ENCODE results near the gene CDKN2A. TPM values are rescaled to one million over a fixed set of nuclear protein-coding genes. Genes with fewer than 3 reads are reported as not detected.

Gene CDKN2A
- total RNA-seq, 1 experiment from 2014 or later: 0.57 TPM

DNA sequence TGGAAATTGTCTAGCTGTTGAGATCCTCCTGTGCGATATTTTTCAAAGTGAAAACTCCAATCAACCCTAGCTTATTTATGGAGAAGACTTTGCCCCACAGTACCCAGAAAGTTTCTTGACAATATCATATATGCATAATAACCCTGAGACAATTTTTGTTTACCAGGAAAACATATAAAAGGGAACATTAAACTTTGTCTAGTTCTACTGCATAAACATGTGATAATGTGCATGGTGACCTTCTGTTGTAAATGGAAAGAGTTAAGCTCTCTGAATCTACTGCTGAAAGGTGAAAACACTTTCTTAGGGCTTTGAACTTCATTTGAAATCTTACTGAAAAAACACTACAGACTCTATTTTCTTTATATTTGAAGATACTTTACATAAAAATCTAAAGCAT, 47.2 kb upstream of the CDKN2A start:
- H3K4me3 Mint-ChIP-seq: no peak overlapping the region
- no peak for DNase-seq (ENCODE audit: low spot score)
- TF ChIP-seq ZMAT4 (CRISPR knock-in tag; IDR thresholded peaks at IDR 0.05) (no peak), HMGA2 (CRISPR knock-in tag; IDR thresholded peaks at IDR 0.05) (no peak), GRHL2 (CRISPR knock-in tag; IDR thresholded peaks at IDR 0.05; ENCODE audit: insufficient replicate concordance, severe bottlenecking) (no peak), ZBTB43 (CRISPR knock-in tag; IDR thresholded peaks at IDR 0.05) (no peak), ZBTB21 (CRISPR knock-in tag; IDR thresholded peaks at IDR 0.05; ENCODE audit: borderline replicate concordance) (no peak), ZSCAN18 (CRISPR knock-in tag; IDR thresholded peaks at IDR 0.05) (no peak), JUN (CRISPR knock-in tag; IDR thresholded peaks at IDR 0.05) (no peak), TCF7 (CRISPR knock-in tag; IDR thresholded peaks at IDR 0.05; ENCODE audit: low read depth) (no peak)
- TF ChIP-seq, protein P1, sequence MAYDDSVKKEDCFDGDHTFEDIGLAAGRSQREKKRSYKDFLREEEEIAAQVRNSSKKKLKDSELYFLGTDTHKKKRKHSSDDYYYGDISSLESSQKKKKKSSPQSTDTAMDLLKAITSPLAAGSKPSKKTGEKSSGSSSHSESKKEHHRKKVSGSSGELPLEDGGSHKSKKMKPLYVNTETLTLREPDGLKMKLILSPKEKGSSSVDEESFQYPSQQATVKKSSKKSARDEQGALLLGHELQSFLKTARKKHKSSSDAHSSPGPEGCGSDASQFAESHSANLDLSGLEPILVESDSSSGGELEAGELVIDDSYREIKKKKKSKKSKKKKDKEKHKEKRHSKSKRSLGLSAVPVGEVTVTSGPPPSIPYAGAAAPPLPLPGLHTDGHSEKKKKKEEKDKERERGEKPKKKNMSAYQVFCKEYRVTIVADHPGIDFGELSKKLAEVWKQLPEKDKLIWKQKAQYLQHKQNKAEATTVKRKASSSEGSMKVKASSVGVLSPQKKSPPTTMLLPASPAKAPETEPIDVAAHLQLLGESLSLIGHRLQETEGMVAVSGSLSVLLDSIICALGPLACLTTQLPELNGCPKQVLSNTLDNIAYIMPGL (CRISPR knock-in tag; IDR thresholded peaks at IDR 0.05): no peak
- TF ChIP-seq, protein P2, sequence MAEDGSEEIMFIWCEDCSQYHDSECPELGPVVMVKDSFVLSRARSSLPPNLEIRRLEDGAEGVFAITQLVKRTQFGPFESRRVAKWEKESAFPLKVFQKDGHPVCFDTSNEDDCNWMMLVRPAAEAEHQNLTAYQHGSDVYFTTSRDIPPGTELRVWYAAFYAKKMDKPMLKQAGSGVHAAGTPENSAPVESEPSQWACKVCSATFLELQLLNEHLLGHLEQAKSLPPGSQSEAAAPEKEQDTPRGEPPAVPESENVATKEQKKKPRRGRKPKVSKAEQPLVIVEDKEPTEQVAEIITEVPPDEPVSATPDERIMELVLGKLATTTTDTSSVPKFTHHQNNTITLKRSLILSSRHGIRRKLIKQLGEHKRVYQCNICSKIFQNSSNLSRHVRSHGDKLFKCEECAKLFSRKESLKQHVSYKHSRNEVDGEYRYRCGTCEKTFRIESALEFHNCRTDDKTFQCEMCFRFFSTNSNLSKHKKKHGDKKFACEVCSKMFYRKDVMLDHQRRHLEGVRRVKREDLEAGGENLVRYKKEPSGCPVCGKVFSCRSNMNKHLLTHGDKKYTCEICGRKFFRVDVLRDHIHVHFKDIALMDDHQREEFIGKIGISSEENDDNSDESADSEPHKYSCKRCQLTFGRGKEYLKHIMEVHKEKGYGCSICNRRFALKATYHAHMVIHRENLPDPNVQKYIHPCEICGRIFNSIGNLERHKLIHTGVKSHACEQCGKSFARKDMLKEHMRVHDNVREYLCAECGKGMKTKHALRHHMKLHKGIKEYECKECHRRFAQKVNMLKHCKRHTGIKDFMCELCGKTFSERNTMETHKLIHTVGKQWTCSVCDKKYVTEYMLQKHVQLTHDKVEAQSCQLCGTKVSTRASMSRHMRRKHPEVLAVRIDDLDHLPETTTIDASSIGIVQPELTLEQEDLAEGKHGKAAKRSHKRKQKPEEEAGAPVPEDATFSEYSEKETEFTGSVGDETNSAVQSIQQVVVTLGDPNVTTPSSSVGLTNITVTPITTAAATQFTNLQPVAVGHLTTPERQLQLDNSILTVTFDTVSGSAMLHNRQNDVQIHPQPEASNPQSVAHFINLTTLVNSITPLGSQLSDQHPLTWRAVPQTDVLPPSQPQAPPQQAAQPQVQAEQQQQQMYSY (CRISPR knock-in tag; IDR thresholded peaks at IDR 0.05): no peak
- no peaks in the 10 kb centered on the region for H3K27me3 Mint-ChIP-seq (ENCODE audit: low read depth)
- POLR2A ChIA-PET: no interaction called here
- CTCF ChIA-PET: interaction anchor here (0.8 to 2.3 kb wide), 4 partner anchors 33 to 202 kb away, joined by 3 to 6 read pairs (median 4); partner anchors contain the start of gene CDKN2B
- H3K4me1 Mint-ChIP-seq: 0 out of 2 replicates have a peak, but pooled peaks cover 6% of the 10 kb centered on the region
- no peak for ATAC-seq
- H3K9me3 Mint-ChIP-seq: no peaks in the 10 kb centered on the region
- H3K36me3 Mint-ChIP-seq: no peaks in the 10 kb centered on the region
- H3K27ac Mint-ChIP-seq: no peak overlapping the region

DNA sequence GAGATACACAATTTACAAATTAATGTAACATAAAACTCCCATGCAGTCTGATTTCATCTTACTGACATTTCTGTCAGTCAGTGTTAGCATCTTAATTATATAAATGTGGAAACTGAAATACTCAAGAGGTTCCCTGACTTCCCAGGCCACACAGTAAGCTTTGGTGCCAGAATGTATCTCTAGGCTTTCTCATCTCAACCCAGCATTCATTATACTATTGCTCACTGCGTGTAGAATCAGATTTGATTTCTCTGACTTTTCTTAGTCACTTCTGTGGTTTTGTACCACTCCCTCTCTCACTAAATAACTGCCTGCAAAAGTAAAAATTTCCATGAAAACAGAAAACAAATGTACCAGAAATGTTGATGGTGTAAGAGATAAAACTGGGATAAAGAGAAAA, 46.6 kb upstream of the CDKN2A start:
- DNase-seq (ENCODE audit: low spot score) (no peak), ATAC-seq (no peak)
- Mint-ChIP-seq H3K36me3 (no peaks in the 10 kb centered on the region), H3K4me3 (no peak overlapping the region), H3K27ac (no peak overlapping the region), H3K9me3 (no peaks in the 10 kb centered on the region), H3K4me1 (0 out of 2 replicates have a peak, but pooled peaks cover 6% of the 10 kb centered on the region), H3K27me3 (ENCODE audit: low read depth) (no peaks in the 10 kb centered on the region)
- ChIA-PET CTCF (interaction anchor here (0.6 to 2.3 kb wide), 3 partner anchors 43 to 106 kb away, joined by 3 to 6 read pairs (median 3); no protein-coding TSS in a partner anchor), POLR2A (no interaction called here)
- TF ChIP-seq JAZF1 (CRISPR knock-in tag; IDR thresholded peaks at IDR 0.05) (no peak), ATF1 (CRISPR knock-in tag; IDR thresholded peaks at IDR 0.05) (no peak), ZNF396 (CRISPR knock-in tag; IDR thresholded peaks at IDR 0.05; ENCODE audit: borderline replicate concordance) (no peak), ZMAT4 (CRISPR knock-in tag; IDR thresholded peaks at IDR 0.05) (no peak)

Data from WTC11 (cell line).